HepG2 (cell line): ENCODE measurements around the gene TALDO1. TPM values are rescaled to one million over a fixed set of nuclear protein-coding genes. Genes with fewer than 3 reads are reported as not detected.

Source experiments
- ATAC-seq: fragments of 200-7000 bp; cut with Tn5 transposase; 3 replicates; pipeline ENCODE4 v1.9.1; 2020; ENCODE audit warnings: mild to moderate bottlenecking, moderate library complexity
- BruUV-seq: library from RNA; stranded (reverse); fragments of 400-500 nt; replicated peaks from 2 replicates; lab custom pipeline; 2021; lab: Mats Ljungman, UMichigan
- CTCF ChIA-PET: fragments of 300-600 bp; formaldehyde crosslinking; extraction: SDS; loops from one replicate; lab custom pipeline; 2021; ENCODE audit warnings: low total read pairs, inconsistent platforms, low intra/inter-chr PET ratio; lab: Yijun Ruan, JAX
- POLR2A ChIA-PET: fragments of 350-600 bp; sonication (Branson Sonifier 250); formaldehyde crosslinking; loops from one replicate; lab custom pipeline; 2020; ENCODE audit warnings: antibody characterized with exemption, inconsistent platforms; lab: Yijun Ruan, JAX
- DNase-seq: peaks from one replicate; pipeline ENCODE4 v3.0.0-alpha.2; 2015; ENCODE audit warnings: low spot score
- FAIRE-seq: peaks from 3 replicates; lab custom pipeline; 2011; peaks lifted over from hg19 to GRCh38; lab: Jason Lieb, UNC
- H2AFZ ChIP-seq: one replicate; pipeline ENCODE4 v1.6.1; 2011; ENCODE audit warnings: low read length, inconsistent platforms
- H3K27ac ChIP-seq: fragments of 300-600 bp; 3 replicates; pipeline ENCODE4 v1.8.0; 2011; ENCODE audit warnings: mixed run types, mild to moderate bottlenecking, mixed read lengths, low read length, inconsistent platforms; ENCODE audit not compliant: insufficient read depth; ENCODE audit errors: extremely low read length
- H3K27me3 ChIP-seq, 2 experiments: fragments of 200-600 bp in 1 of 2; 2 replicates in 1 of 2; 3 replicates in 1 of 2; pipeline versions ENCODE4 v1.6.0 to v1.8.0; 2011; ENCODE audit warnings: low read length in 2 of 2, mild to moderate bottlenecking in 2 of 2, moderate library complexity in 2 of 2, inconsistent platforms in 1 of 2; ENCODE audit not compliant: insufficient read depth in 2 of 2, control insufficient read depth in 1 of 2
- H3K36me3 ChIP-seq, 2 experiments: fragments of 200-600 bp in 1 of 2; replicated peaks in 1 of 2; 2 replicates in 1 of 2; 3 replicates in 1 of 2; pipeline versions ENCODE4 v1.5.1 to v1.8.0; 2011; ENCODE audit warnings: low read length in 2 of 2, inconsistent platforms in 1 of 2; ENCODE audit not compliant: insufficient read depth in 2 of 2, control insufficient read depth in 1 of 2
- H3K4me1 ChIP-seq: 2 replicates; pipeline ENCODE4 v1.5.1; 2012; ENCODE audit warnings: low read length, inconsistent platforms; ENCODE audit not compliant: insufficient read depth
- H3K4me2 ChIP-seq: 2 replicates; pipeline ENCODE4 v1.6.0; 2011; ENCODE audit warnings: low read depth, low read length, inconsistent platforms
- H3K4me3 ChIP-seq, 3 experiments: fragments of 200-600 bp in 1 of 3; sonication (generic), shearing (Covaris generic) in 1 of 3; replicated peaks in 1 of 3; 2 replicates each; pipeline ENCODE4 v1.5.1; 2011 to 2016; ENCODE audit warnings: low read length in 3 of 3, inconsistent platforms in 2 of 3, low read depth in 2 of 3, mild to moderate bottlenecking in 2 of 3, control low read depth in 1 of 3, mixed read lengths in 1 of 3; ENCODE audit not compliant: insufficient read depth in 1 of 3
- H3K79me2 ChIP-seq: one replicate; pipeline ENCODE4 v1.6.1; 2011; ENCODE audit warnings: low read length, inconsistent platforms; ENCODE audit not compliant: insufficient read depth
- H3K9ac ChIP-seq: 2 replicates; pipeline ENCODE4 v1.6.0; 2011; ENCODE audit warnings: mild to moderate bottlenecking, low read depth, low read length, inconsistent platforms; ENCODE audit not compliant: insufficient read depth
- H3K9me3 ChIP-seq: 2 replicates; pipeline ENCODE4 v1.5.1; 2012; ENCODE audit warnings: mild to moderate bottlenecking, low read length
- H4K20me1 ChIP-seq: 2 replicates; pipeline ENCODE4 v1.6.0; 2011; ENCODE audit warnings: inconsistent platforms, mild to moderate bottlenecking, low read length, moderate library complexity; ENCODE audit not compliant: insufficient read depth
- FOXJ3 ChIP-seq: sonication (generic); formaldehyde crosslinking; IDR thresholded peaks from 2 replicates; pipeline ENCODE4 v1.4.0; 2020; ENCODE audit warnings: missing genetic modification reagents, mild to moderate bottlenecking, borderline replicate concordance
- GATA4 ChIP-seq: sonication (generic); IDR thresholded peaks from 2 replicates; pipeline ENCODE4 v1.6.1; 2016; ENCODE audit warnings: antibody characterized with exemption, low read depth, borderline replicate concordance
- HNRNPLL ChIP-seq: fragments of 200-400 bp; formaldehyde crosslinking; IDR thresholded peaks from 2 replicates; pipeline ENCODE4 v1.6.1; 2017; ENCODE audit warnings: mild to moderate bottlenecking, low read depth, low read length; ENCODE audit not compliant: poor library complexity, severe bottlenecking
- NFE2 ChIP-seq: sonication (generic); formaldehyde crosslinking; IDR thresholded peaks from 2 replicates; pipeline ENCODE4 v1.4.0; 2020; ENCODE audit warnings: missing genetic modification reagents
- XRCC5 ChIP-seq: fragments of 200-400 bp; formaldehyde crosslinking; optimal IDR thresholded peaks from 2 replicates; pipeline ENCODE3; 2017; ENCODE audit warnings: mild to moderate bottlenecking, low read length
- ZFP90 ChIP-seq: sonication (generic); formaldehyde crosslinking; IDR thresholded peaks from 2 replicates; pipeline ENCODE4 v1.8.0; 2022; ENCODE audit warnings: missing genetic modification reagents, mild to moderate bottlenecking, inconsistent platforms, borderline replicate concordance
- ZNF317 ChIP-seq: sonication (generic); formaldehyde crosslinking; IDR thresholded peaks from 2 replicates; pipeline ENCODE4 v1.5.0; 2020; ENCODE audit warnings: mild to moderate bottlenecking, missing genetic modification reagents
- ZNF431 ChIP-seq: sonication (generic); formaldehyde crosslinking; IDR thresholded peaks from 2 replicates; pipeline ENCODE4 v1.9.0; 2022; ENCODE audit warnings: missing genetic modification reagents, low read depth, mild to moderate bottlenecking, borderline replicate concordance
- ZNF605 ChIP-seq: sonication (generic); formaldehyde crosslinking; IDR thresholded peaks from 2 replicates; pipeline ENCODE4 v1.8.0; 2022; ENCODE audit warnings: mild to moderate bottlenecking, missing genetic modification reagents
- WGBS: methylation state at CpG from one replicate; pipeline ENCODE4 v1.1.6; 2017; ENCODE audit warnings: low lambda C conversion rate; 5-methylcytosine and 5-hydroxymethylcytosine counted together
- in situ Hi-C: cut with HindIII; loops from 2 replicates; pipeline ENCODE4 v1.10.0; 2017; ENCODE audit warnings: low pct_unique_long_range_greater_than_20kb; ENCODE audit not compliant: extremely low pct_ligation_motif_present
- intact Hi-C: fragments of 100-400 bp; cut with micrococcal nuclease; formaldehyde crosslinking; loops from one replicate; pipeline ENCODE4 v1.10.0; 2022; ENCODE audit not compliant: unreplicated experiment
- polyA plus RNA-seq, 8 experiments: library from polyadenylated mRNA; depleted of rRNA in 3 of 8; stranded (reverse) in 7 of 8; unstranded in 1 of 8; fragments of >200 nt; fragmentation: Illumina TruSeq in 4 of 8; extraction: Trizol in 4 of 8; gene quantifications; 2 replicates each; pipeline versions ENCODE4 v1.2.1 to v1.2.3, GENCODE V29; 2011 to 2016; ENCODE audit warnings: low read depth in 4 of 8, missing spikeins in 1 of 8, mixed read lengths in 1 of 8; ENCODE audit not compliant: insufficient read depth in 1 of 8
- total RNA-seq, 5 experiments: library from RNA; depleted of rRNA; stranded (reverse); fragments of >200 nt; fragmentation: Illumina TruSeq; extraction: Trizol; gene quantifications; 2 replicates each; pipeline ENCODE4 v1.2.3, GENCODE V29; 2016; ENCODE audit warnings: low read depth in 1 of 5
- TF ChIP-seq, protein P1 (sequence below): sonication (generic); formaldehyde crosslinking; IDR thresholded peaks from 2 replicates; pipeline ENCODE4 v1.8.1; 2023; ENCODE audit warnings: mild to moderate bottlenecking, missing genetic modification reagents, borderline replicate concordance
- TF ChIP-seq, protein P2 (sequence below): sonication (generic); formaldehyde crosslinking; IDR thresholded peaks from 2 replicates; pipeline ENCODE4 v1.4.0; 2020; ENCODE audit warnings: low read depth, mild to moderate bottlenecking, missing genetic modification reagents
- TF ChIP-seq, protein P3 (sequence below): sonication (generic); formaldehyde crosslinking; IDR thresholded peaks from 2 replicates; pipeline ENCODE4 v1.4.0; 2020; ENCODE audit warnings: missing genetic modification reagents, borderline replicate concordance
- TF ChIP-seq, protein P4 (sequence below): fragments of 450-650 bp; IDR thresholded peaks from 2 replicates; pipeline ENCODE4 v1.6.1; 2016
- TF ChIP-seq, protein P5 (sequence below): sonication (generic); formaldehyde crosslinking; IDR thresholded peaks from 2 replicates; pipeline ENCODE4 v1.8.0; 2023; ENCODE audit warnings: mild to moderate bottlenecking, missing genetic modification reagents

Gene TALDO1
- total and polyA plus RNA-seq, 2 of the 13 experiments (the other 11 are each of a cell fraction or from before 2014, with no cell fraction given) = 107 to 240 TPM

DNA sequence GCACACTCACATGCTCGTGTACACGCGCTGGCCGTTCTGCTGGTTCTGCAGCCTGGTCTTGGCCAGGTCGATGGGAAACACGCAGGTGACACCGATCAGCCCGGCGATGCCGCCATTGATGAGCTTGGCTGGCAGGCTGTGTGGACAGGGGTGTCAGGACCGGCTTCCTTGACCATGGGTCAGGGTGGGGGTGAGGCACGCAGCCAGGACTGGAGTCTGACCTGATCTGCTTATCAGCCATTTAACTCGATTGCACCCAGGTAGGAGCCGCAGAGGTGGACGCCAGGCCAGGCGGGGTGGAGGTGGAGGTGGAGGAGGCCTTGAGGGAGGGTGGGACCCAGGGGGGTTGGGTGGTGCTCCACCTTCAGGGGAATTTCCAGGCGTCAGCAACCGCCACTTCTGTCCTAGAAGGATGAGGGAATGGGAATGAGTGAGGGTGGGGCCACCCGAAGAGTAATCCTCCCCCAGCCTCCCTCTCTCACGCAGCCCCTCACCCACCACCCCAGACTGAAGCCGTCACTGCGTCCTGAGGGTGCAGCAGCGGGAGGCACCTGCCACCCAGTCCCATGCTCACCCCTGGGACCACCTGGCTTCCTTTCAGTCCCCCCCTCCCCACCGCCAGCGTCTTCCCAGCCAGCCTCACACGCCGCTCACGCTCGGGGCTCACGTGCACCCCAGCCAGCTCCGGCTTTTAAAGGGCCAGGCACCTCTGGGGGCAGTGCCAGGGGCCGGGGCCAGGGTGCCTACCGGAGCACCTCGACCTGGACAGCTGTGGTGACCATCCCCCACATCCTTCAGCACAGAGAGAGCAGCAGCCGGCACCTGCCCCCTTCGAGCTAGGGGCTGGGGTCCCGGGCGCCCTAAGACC is 47.7 kb downstream of the TALDO1 start (continued):
- TF ChIP-seq, protein P1, sequence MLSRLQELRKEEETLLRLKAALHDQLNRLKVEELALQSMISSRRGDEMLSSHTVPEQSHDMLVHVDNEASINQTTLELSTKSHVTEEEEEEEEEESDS = no peak
- TF ChIP-seq HNRNPLL (peak; percentile 11), XRCC5 (no peak), FOXJ3 (CRISPR knock-in tag) (no peak), NFE2 (CRISPR knock-in tag) (no peak), ZNF317 (CRISPR knock-in tag) (no peak), ZFP90 (CRISPR knock-in tag) (no peak), ZNF431 (CRISPR knock-in tag) (no peak)

DNA sequence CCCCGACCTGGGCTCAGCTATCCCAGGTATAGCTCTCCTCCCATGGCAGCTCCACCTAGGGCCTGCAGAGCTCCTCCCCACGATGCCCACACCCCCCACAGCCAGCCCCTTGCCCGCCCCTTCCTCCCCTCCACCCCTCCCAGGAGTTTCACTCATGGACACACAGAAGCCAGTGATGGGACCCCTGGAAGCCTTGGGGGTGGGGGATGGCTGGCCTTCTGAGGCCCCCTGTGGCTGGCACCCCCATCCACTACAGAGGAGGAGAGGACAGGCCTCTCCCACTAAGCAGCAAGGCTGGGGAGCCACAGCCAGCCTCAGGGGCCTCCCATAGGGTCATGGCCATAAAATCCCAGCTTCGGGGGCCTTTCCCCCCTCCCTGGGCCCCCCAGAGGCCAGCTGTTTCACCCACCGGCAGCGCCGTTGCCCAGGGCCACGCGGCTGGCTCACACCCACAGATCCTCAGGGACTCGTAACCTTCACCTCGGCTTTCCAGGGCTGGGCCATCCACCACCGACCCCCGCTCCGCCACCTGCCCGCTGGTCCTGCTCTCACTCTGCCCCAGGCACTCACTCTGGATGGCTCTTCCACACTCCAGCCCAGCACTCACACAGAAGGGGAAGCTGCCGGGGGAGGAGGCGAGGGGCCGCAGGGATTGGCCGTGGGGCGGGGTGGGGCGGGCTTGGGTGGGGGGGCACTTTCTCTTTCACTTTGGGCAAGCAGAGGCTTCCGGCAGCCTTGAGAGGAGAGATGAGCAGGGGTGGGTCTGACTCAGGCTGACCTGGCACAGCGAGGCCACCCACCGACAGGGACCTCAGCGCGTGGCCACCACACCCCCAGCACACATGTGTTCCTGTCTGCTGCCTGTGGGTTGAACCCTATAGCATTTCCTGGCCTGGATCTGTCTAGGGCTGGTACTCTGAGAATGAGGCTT is 48.6 kb downstream of the TALDO1 start:
- intact Hi-C loops = no loop called here
- WGBS = 3% methylated on average over 5 of the region's 26 CpGs
- ATAC-seq (peak; percentile 68), DNase-seq (peak; percentile 79), FAIRE-seq (peak; percentile 34)
- peak overlapping the region; percentile 82 for H3K9ac ChIP-seq
- H4K20me1 ChIP-seq = no peaks in the 10 kb centered on the region
- no peaks in the 10 kb centered on the region; a peak in 1 of 5 replicates for H3K36me3 ChIP-seq
- no TSS peak for BruUV-seq
- H2AFZ ChIP-seq = no peak overlapping the region
- CTCF ChIA-PET = no interaction called here
- in situ Hi-C loops = no loop called here
- peaks cover 4% of the 10 kb centered on the region for H3K79me2 ChIP-seq
- no peaks in the 10 kb centered on the region; a peak in 1 of 5 replicates for H3K27me3 ChIP-seq
- peak overlapping the region; percentile 100 for H3K4me2 ChIP-seq
- H3K27ac ChIP-seq = peak overlapping the region; percentile 80
- POLR2A ChIA-PET = interaction anchor here (0.6 to 5.3 kb wide), 18 partner anchors 9 to 896 kb away, joined by 3 to 44 read pairs (median 4); partner anchors contain the start of genes DEAF1, GATD1, PHRF1 and PIDD1
- no peaks in the 10 kb centered on the region for H3K9me3 ChIP-seq
- no peaks in the 10 kb centered on the region for H3K4me1 ChIP-seq
- H3K4me3 ChIP-seq = peak overlapping the region; percentile 83 to 97 (median 94)
- TF ChIP-seq, protein P2, sequence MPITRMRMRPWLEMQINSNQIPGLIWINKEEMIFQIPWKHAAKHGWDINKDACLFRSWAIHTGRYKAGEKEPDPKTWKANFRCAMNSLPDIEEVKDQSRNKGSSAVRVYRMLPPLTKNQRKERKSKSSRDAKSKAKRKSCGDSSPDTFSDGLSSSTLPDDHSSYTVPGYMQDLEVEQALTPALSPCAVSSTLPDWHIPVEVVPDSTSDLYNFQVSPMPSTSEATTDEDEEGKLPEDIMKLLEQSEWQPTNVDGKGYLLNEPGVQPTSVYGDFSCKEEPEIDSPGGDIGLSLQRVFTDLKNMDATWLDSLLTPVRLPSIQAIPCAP = peak; percentile 76; the same call in 1 of the 2 replicates
- TF ChIP-seq GATA4 = no peak
- TF ChIP-seq, protein P3, sequence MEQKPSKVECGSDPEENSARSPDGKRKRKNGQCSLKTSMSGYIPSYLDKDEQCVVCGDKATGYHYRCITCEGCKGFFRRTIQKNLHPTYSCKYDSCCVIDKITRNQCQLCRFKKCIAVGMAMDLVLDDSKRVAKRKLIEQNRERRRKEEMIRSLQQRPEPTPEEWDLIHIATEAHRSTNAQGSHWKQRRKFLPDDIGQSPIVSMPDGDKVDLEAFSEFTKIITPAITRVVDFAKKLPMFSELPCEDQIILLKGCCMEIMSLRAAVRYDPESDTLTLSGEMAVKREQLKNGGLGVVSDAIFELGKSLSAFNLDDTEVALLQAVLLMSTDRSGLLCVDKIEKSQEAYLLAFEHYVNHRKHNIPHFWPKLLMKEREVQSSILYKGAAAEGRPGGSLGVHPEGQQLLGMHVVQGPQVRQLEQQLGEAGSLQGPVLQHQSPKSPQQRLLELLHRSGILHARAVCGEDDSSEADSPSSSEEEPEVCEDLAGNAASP (CRISPR knock-in tag) = no peak
- peak; percentile 36; the same call in 1 of the 2 replicates for TF ChIP-seq ZNF605
- TF ChIP-seq, protein P4, sequence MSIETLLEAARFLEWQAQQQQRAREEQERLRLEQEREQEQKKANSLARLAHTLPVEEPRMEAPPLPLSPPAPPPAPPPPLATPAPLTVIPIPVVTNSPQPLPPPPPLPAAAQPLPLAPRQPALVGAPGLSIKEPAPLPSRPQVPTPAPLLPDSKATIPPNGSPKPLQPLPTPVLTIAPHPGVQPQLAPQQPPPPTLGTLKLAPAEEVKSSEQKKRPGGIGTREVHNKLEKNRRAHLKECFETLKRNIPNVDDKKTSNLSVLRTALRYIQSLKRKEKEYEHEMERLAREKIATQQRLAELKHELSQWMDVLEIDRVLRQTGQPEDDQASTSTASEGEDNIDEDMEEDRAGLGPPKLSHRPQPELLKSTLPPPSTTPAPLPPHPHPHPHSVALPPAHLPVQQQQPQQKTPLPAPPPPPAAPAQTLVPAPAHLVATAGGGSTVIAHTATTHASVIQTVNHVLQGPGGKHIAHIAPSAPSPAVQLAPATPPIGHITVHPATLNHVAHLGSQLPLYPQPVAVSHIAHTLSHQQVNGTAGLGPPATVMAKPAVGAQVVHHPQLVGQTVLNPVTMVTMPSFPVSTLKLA = peak; percentile 76
- TF ChIP-seq, protein P5, sequence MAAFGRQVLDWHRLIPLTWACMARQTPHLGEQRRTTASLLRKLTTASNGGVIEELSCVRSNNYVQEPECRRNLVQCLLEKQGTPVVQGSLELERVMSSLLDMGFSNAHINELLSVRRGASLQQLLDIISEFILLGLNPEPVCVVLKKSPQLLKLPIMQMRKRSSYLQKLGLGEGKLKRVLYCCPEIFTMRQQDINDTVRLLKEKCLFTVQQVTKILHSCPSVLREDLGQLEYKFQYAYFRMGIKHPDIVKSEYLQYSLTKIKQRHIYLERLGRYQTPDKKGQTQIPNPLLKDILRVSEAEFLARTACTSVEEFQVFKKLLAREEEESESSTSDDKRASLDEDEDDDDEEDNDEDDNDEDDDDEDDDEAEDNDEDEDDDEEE (CRISPR knock-in tag) = peak; percentile 69; the same call in 1 of the 2 replicates
